Measurements from ENCODE around the gene VASN. TPM values are rescaled to one million over a fixed set of nuclear protein-coding genes. Genes with fewer than 3 reads are reported as not detected.

Gene VASN
- total RNA-seq, 2 experiments from 2014 or later = not detected

DNA sequence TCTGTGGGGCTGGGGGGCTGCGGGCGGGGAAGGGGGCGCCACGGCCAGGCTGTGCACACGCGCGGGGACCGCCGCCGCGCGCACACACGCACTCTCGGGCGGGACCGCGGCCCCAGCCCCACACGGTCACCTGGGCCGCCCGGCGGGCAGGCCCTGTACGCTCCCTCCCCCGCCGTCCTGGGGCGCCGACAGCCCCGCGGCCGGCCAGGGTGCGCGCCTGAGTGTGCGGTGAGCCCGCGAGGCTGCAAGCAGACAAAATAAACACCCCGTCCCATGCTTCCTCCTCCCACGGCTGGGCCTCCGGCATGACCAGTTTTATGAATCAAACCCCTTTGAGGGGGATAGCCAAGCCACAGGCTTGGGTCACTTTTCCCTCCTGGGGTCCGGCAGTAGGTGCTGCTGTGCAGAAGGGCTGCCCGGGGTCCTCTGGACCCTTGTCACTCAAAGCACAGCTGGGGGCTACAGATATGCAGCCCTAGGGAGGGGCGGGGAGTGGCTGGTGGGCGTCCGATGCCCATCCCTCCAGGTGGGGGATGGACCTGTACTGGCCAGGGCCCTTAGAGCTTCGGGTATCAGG, 441 bp downstream of the VASN start:
- no peaks in the 10 kb centered on the region for H3K9me2 ChIP-seq (ENCODE audit: insufficient read depth, low read length)
- H2AFZ ChIP-seq (ENCODE audit: low read length) = no peak overlapping the region
- no peak for DNase-seq (ENCODE audit: low spot score)
- no TSS peak for BruUV-seq (replicated peaks)
- intact Hi-C loops (cut with micrococcal nuclease; ENCODE audit: unreplicated experiment) = no loop called here
- H3K79me2 ChIP-seq (ENCODE audit: insufficient read depth, low read depth, low read length) = no peaks in the 10 kb centered on the region
- H4K20me1 ChIP-seq (ENCODE audit: insufficient read depth, low read length) = peaks cover 6% of the 10 kb centered on the region; the same call in 1 of the 2 replicates
- CTCF ChIA-PET (ENCODE audit: unreplicated experiment) = no interaction called here
- H3K36me3 ChIP-seq (ENCODE audit: insufficient read depth, low read length) = peaks cover 6% of the 10 kb centered on the region; the same call in 1 of the 2 replicates
- peak overlapping the region; percentile 64 for H3K4me2 ChIP-seq (ENCODE audit: low read length)
- H3K4me3 ChIP-seq (ENCODE audit: low read depth, low read length, poor library complexity, severe bottlenecking) = peak overlapping the region; percentile 54
- H3K9me3 ChIP-seq (ENCODE audit: low read length) = no peaks in the 10 kb centered on the region
- H3K4me1 ChIP-seq (ENCODE audit: insufficient read depth, low read length, poor library complexity, severe bottlenecking) = peaks cover 22% of the 10 kb centered on the region
- POLR2A ChIA-PET = no interaction called here
- no peak for TF ChIP-seq EZH2phosphoT487 (IDR thresholded peaks at IDR 0.05; ENCODE audit: borderline replicate concordance, low read depth, low read length)
- TF ChIP-seq, protein P1, sequence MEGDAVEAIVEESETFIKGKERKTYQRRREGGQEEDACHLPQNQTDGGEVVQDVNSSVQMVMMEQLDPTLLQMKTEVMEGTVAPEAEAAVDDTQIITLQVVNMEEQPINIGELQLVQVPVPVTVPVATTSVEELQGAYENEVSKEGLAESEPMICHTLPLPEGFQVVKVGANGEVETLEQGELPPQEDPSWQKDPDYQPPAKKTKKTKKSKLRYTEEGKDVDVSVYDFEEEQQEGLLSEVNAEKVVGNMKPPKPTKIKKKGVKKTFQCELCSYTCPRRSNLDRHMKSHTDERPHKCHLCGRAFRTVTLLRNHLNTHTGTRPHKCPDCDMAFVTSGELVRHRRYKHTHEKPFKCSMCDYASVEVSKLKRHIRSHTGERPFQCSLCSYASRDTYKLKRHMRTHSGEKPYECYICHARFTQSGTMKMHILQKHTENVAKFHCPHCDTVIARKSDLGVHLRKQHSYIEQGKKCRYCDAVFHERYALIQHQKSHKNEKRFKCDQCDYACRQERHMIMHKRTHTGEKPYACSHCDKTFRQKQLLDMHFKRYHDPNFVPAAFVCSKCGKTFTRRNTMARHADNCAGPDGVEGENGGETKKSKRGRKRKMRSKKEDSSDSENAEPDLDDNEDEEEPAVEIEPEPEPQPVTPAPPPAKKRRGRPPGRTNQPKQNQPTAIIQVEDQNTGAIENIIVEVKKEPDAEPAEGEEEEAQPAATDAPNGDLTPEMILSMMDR (conservative IDR thresholded peaks at IDR 0.05; ENCODE audit: low read length) = no peak
- H3K27ac ChIP-seq (ENCODE audit: low read depth, low read length, poor library complexity, severe bottlenecking) = no peak overlapping the region

DNA sequence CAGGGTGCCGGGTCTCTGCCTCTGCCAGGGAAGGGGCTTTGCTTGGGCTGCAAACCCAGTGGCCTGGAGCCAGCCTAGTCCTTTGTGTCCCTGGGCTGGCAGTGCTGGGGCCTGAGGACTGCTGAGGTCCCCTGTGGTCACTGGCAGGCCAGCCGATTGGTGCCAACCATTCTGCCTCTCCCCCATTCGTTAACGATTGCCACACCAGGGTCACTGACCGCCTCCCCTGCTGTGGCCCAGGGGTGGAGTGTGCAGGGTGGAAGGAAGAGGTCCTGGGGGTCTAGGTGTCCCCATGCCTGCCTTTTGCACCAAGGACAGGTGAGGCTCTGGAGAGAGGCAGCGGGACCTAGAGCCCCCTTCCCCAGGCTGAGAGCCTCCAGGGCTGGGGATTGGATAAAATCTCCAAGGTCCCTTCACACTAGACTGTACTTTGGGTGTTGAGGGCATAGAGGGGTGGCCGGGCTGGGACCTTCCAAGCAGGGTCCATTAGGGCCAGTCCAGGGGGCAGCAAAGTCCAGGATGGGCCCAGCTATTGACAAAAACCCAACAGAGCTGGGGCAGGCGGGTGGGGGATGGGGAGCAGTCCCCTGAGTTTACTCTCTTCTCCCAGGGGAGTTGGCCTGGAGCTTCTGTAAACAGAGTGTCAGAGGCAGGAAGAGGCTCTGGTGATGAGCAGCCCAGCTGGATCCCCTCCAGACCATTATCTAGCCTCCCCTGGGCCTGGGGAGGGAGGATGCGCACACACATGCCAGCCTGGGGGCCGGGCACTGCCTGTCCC, 1.1 kb downstream of the VASN start:
- POLR2A ChIA-PET = no interaction called here

More for the DNA sequence above, 1.1 kb downstream of the VASN start:
- Histone ChIP-seq H3K9me2 (ENCODE audit: insufficient read depth, low read length) (no peaks in the 10 kb centered on the region), H3K79me2 (ENCODE audit: insufficient read depth, low read depth, low read length) (no peaks in the 10 kb centered on the region), H3K9me3 (ENCODE audit: low read length) (no peaks in the 10 kb centered on the region), H3K4me2 (ENCODE audit: low read length) (peak overlapping the region; percentile 64), H3K36me3 (ENCODE audit: insufficient read depth, low read length) (no peaks in the 10 kb centered on the region), H2AFZ (ENCODE audit: low read length) (no peak overlapping the region), H3K4me3 (ENCODE audit: low read depth, low read length, poor library complexity, severe bottlenecking) (no peak overlapping the region), H4K20me1 (ENCODE audit: insufficient read depth, low read length) (peaks cover 6% of the 10 kb centered on the region; the same call in 1 of the 2 replicates), H3K27ac (ENCODE audit: low read depth, low read length, poor library complexity, severe bottlenecking) (no peak overlapping the region), H3K4me1 (ENCODE audit: insufficient read depth, low read length, poor library complexity, severe bottlenecking) (peaks cover 22% of the 10 kb centered on the region)
- TF ChIP-seq, protein P1 (conservative IDR thresholded peaks at IDR 0.05; ENCODE audit: low read length) = no peak
- TF ChIP-seq EZH2phosphoT487 (IDR thresholded peaks at IDR 0.05; ENCODE audit: borderline replicate concordance, low read depth, low read length) = no peak
- BruUV-seq (replicated peaks) = no TSS peak
- intact Hi-C loops (cut with micrococcal nuclease; ENCODE audit: unreplicated experiment) = no loop called here
- CTCF ChIA-PET (ENCODE audit: unreplicated experiment) = no interaction called here
- DNase-seq (ENCODE audit: low spot score) = peak; percentile 57
